A673 (cell line): Measurements from ENCODE around the gene TMEM8B.

Experiments used
- CTCF ChIP-seq: fragments of 300-800, 200-600 bp; sonication (generic); conservative IDR thresholded peaks from 2 replicates; pipeline ENCODE4 v1.5.1; 2017; ENCODE audit warnings: low read depth, mild to moderate bottlenecking, antibody characterized with exemption, low read length, moderate library complexity, mixed read lengths
- EZH2 ChIP-seq: fragments of 200-600 bp; sonication (generic); IDR thresholded peaks from 2 replicates; pipeline ENCODE4 v1.6.1; 2017; ENCODE audit warnings: borderline replicate concordance, low read depth, mild to moderate bottlenecking, mixed read lengths, antibody characterized with exemption, low read length; ENCODE audit not compliant: poor library complexity, severe bottlenecking

DNA sequence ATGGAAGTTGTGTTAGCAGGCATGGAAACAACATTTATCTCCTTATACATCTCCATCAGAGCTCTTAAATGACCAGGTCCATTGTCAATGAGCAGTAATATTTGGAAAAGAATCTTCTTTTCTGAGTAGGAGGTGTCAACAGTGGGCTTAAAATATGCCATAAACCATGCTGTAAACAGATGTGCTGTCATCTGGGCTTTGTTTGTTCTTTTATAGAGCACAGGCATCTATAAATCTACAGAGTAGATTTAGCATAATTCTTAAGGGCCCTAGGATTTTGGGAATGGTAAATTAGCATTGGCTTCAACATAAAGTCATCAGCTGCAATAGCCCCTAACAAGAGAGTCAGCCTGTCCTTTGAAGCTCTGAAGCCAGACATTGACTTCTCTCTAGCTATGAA lies 69.3 kb downstream of the TMEM8B start:
- TF ChIP-seq CTCF (no peak), EZH2 (no peak)
